Measurements from ENCODE around the gene ELAPOR1.
A peak's percentile ranks its signal among the peaks of the same experiment; 100 is the strongest.

The ELAPOR1 gene

GRCh38 chr1:109096120-109096519 is 17.8 kb upstream of the ELAPOR1 start:
- DNase-seq (ENCODE audit: low read depth), result no peak
- no peak for TF ChIP-seq CTCF (IDR thresholded peaks at IDR 0.05; ENCODE audit: low read depth, low read length, missing control alignments)
- no peak overlapping the region for H3K4me3 ChIP-seq (ENCODE audit: low read depth, low read length)

- peak overlapping the region; percentile 86 for H3K4me3 ChIP-seq (ENCODE audit: low read depth, low read length)
- peak; percentile 94 for DNase-seq (ENCODE audit: low read depth)
- peak; percentile 84 for TF ChIP-seq CTCF (IDR thresholded peaks at IDR 0.05; ENCODE audit: low read depth, low read length, missing control alignments)
Measured at GRCh38 chr1:109099938-109100773, 13.8 kb upstream of the ELAPOR1 start.

- H3K4me3 ChIP-seq (ENCODE audit: low read depth, low read length), result no peak overlapping the region
- no peak for TF ChIP-seq CTCF (IDR thresholded peaks at IDR 0.05; ENCODE audit: low read depth, low read length, missing control alignments)
- DNase-seq (ENCODE audit: low read depth), result no peak
Measured at GRCh38 chr1:109104364-109105151, 9.4 kb upstream of the ELAPOR1 start.

- no peak for DNase-seq (ENCODE audit: low read depth)
- no peak overlapping the region for H3K4me3 ChIP-seq (ENCODE audit: low read depth, low read length)
- TF ChIP-seq CTCF (IDR thresholded peaks at IDR 0.05; ENCODE audit: low read depth, low read length, missing control alignments), result no peak
Measured at GRCh38 chr1:109105881-109106280, 8.0 kb upstream of the ELAPOR1 start.

GRCh38 chr1:109107785-109108184 is 6.1 kb upstream of the ELAPOR1 start:
- DNase-seq (ENCODE audit: low read depth), result no peak
- no peak overlapping the region for H3K4me3 ChIP-seq (ENCODE audit: low read depth, low read length)
- no peak for TF ChIP-seq CTCF (IDR thresholded peaks at IDR 0.05; ENCODE audit: low read depth, low read length, missing control alignments)

GRCh38 chr1:109109906-109110305 is 4.0 kb upstream of the ELAPOR1 start:
- DNase-seq (ENCODE audit: low read depth), result no peak
- no peak overlapping the region for H3K4me3 ChIP-seq (ENCODE audit: low read depth, low read length)
- TF ChIP-seq CTCF (IDR thresholded peaks at IDR 0.05; ENCODE audit: low read depth, low read length, missing control alignments), result no peak
